Retinal pigment epithelial cell (primary cell): ENCODE results near the gene PRRX2.
A peak's percentile ranks its signal among the peaks of the same experiment; 100 is the strongest.

Experiments
- DNase-seq: peaks from one replicate; pipeline ENCODE4 v3.0.0-alpha.2; 2010; ENCODE audit warnings: low read depth
- H3K4me3 ChIP-seq: 2 replicates; pipeline ENCODE4 v1.5.1; 2011; ENCODE audit warnings: mild to moderate bottlenecking, low read length, control low read depth, moderate library complexity
- CTCF ChIP-seq: conservative IDR thresholded peaks from 2 replicates; pipeline ENCODE4 v1.5.1; 2011; ENCODE audit warnings: low read depth, low read length, control low read depth, inconsistent platforms

PRRX2 gene

DNA sequence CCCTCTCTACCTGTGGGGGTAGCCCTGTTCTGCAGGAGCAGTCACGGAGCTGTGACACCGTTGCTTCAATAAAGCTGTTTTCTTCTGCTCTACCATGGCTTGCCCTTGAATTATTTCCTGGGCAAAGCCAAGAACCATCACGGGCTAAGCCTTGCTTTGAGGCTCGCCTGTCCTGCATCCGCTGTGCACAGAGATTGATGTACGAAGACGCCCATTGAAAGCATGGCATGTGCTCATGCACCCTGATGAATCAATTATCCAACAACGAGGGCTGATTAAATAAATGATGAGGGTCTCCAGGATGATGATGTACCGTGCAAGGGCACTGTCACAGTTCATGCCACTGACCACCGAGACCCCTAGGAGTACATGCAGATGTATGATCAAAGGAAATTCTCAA is 66.7 kb downstream of the PRRX2 start:
- TF ChIP-seq CTCF: no peak

DNA sequence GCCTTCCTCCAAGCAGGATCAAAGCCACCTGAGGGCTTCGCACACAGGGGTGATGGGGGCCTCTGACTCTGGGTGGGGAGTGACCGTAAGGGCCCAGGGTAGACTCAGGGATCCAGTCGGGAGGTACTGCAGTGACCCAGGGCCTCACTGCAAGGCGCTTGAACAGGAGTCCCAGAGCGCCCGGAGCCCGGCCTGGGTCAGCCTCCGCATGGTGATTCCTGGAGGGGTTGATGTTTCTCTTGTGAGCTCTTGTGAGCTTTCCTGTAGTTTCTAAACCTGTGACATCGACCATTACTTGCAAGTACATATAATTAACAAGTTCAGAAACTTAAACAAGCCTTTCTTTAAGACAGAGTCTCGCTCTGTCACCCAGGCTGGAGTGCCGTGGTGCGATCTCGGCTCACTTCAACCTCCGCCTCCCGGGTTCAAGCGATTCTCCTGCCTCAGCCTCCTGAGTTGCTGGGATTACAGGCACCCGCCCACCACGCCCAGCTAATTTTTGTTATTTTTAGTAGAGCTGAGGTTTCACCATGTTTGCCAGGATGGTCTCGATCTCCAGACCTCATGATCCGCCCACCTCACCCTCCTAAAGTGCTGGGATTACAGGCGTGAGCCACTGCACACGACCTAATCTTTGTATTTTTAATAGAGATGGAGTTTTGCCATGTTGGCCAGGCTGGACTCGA is 67.6 kb downstream of the PRRX2 start:
- H3K4me3 ChIP-seq: no peak overlapping the region
- no peak for TF ChIP-seq CTCF
- DNase-seq: no peak

More for the DNA sequence above, 66.7 kb downstream of the PRRX2 start:
- no peak overlapping the region for H3K4me3 ChIP-seq
- no peak for DNase-seq

DNA sequence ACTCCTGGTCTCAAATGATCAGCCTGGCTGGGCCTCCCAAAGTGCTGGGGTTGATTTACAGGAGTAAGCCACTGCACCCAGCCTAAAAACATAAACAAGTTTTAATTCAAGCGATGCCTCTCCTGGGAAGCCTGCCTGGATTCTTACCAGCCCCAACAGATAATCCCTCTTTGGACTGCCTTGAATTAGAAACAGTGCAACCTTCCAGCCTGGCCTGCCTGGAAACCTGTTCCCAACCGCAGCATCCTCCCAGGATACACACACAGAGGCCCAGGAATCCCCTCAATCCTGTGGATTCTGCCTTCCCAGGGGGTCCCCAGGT is 68.1 kb downstream of the PRRX2 start:
- H3K4me3 ChIP-seq: no peak overlapping the region
- no peak for TF ChIP-seq CTCF
- DNase-seq: no peak

- H3K4me3 ChIP-seq: no peak overlapping the region
- DNase-seq: no peak
- TF ChIP-seq CTCF: no peak
Observed at GRCh38 chr9:129735546-129735945, 70.1 kb downstream of the PRRX2 start.

- DNase-seq: no peak
- no peak for TF ChIP-seq CTCF
- H3K4me3 ChIP-seq: no peak overlapping the region
Observed at GRCh38 chr9:129736334-129736733, 70.9 kb downstream of the PRRX2 start.

DNA sequence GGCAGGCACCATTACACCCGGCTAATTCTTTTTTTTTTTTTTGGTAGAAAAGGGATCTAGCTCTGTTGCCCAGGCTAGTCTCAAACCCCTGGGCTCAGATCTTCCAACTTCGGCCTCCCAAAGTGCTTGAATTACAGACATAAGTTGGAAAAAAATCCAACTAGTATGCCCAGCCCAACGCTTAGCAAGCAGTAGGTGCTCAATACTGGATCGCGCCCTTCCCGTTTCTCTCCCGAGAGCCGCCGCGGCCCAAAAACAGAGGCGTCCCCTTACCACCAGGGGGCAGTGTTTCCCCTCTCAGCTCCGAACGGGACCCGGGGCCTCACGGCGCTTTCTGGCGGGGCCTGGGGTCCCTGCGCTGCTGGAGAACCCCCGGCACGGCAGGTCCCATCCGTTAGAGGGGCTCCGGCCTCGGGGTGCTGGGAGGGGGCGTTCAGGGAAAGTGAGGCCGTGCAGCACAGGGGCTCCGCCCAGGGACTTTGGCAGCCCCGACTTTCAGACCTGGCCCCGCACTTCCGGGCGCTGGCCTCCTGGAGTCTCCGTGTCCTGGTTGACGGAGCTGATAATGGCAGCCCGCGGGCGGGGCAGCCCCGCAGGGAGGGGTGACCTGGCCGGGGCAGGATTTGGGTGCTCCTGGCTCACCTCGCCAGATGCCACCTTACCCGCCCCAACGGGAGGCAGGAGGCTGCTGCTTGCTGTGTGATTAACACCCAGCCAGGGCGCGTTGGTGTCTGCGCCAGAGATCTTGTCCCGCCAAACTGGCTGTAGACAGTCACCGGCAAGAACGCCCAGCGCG is 72.2 kb downstream of the PRRX2 start:
- peak; percentile 88 for TF ChIP-seq CTCF
- no peak for DNase-seq
- H3K4me3 ChIP-seq: peak overlapping the region; percentile 52

GRCh38 chr9:129739432-129739831 is 74.0 kb downstream of the PRRX2 start:
- H3K4me3 ChIP-seq: no peak overlapping the region
- TF ChIP-seq CTCF: no peak
- no peak for DNase-seq
